ENCODE measurements around the gene ASAP2. TPM values are rescaled to one million over a fixed set of nuclear protein-coding genes. Genes with fewer than 3 reads are reported as not detected.

The ASAP2 gene
- total RNA-seq, 1 experiment from 2014 or later = 60.3 TPM

DNA sequence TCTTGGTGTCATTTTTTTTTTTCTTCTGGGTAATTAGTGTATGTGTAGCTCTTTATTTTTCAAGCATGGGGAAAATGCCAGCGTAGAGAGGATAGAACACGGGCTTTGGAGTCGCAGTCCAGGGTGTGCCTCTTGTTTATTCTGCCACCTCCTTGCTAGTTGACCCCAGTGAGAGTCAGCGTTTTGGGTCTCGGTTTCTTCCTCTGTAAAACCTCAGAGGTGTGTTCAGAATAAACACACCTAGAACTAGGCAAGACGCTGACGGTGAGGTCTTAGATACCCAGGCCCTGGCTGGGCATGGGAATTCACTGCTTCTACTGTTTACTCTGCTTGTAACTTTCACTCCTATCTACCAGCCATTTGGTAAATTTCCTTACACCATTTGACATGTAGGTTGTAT lies 41.8 kb downstream of the ASAP2 start:
- POLR2A ChIA-PET (ENCODE audit: unreplicated experiment) = interaction anchor here (0.5 to 1.0 kb wide), 5 partner anchors 13 to 195 kb away, joined by 3 to 6 read pairs (median 4); no protein-coding TSS in a partner anchor
- CTCF ChIA-PET = no interaction called here
- DNase-seq = no peak
- H3K4me2 ChIP-seq = no peak overlapping the region
- H4K20me1 ChIP-seq (ENCODE audit: insufficient read depth) = peaks cover 6% of the 10 kb centered on the region; the same call in 1 of the 2 replicates
- no TSS peak for BruUV-seq (replicated peaks)
- peaks cover 69% of the 10 kb centered on the region for H3F3A ChIP-seq (ENCODE audit: insufficient read depth, low read depth)
- no peaks in the 10 kb centered on the region for H3K9me2 ChIP-seq (ENCODE audit: insufficient read depth)
- H2AFZ ChIP-seq = no peak overlapping the region
- H3K36me3 ChIP-seq (ENCODE audit: low read depth) = no peaks in the 10 kb centered on the region
- no peak overlapping the region for H3K4me3 ChIP-seq
- peak overlapping the region; percentile 67; the same call in 1 of the 2 replicates for H3K27ac ChIP-seq
- H3K9me3 ChIP-seq (ENCODE audit: insufficient read depth, low read depth) = no peaks in the 10 kb centered on the region
- intact Hi-C loops (cut with micrococcal nuclease; ENCODE audit: unreplicated experiment) = loop anchor here (2.0 to 5.0 kb wide), 2 partner anchors 42 to 76 kb away; partner anchors contain the start of gene ASAP2
- H3K79me2 ChIP-seq (ENCODE audit: low read depth) = peaks cover 97% of the 10 kb centered on the region
- TF ChIP-seq EZH2 (IDR thresholded peaks at IDR 0.05; ENCODE audit: low read depth) (no peak), CTCF (conservative IDR thresholded peaks at IDR 0.05) (no peak)
- H3K4me1 ChIP-seq (replicated peaks; ENCODE audit: insufficient read depth) = peaks cover 84% of the 10 kb centered on the region
- H3K27me3 ChIP-seq (ENCODE audit: insufficient read depth, low read depth) = no peaks in the 10 kb centered on the region

DNA sequence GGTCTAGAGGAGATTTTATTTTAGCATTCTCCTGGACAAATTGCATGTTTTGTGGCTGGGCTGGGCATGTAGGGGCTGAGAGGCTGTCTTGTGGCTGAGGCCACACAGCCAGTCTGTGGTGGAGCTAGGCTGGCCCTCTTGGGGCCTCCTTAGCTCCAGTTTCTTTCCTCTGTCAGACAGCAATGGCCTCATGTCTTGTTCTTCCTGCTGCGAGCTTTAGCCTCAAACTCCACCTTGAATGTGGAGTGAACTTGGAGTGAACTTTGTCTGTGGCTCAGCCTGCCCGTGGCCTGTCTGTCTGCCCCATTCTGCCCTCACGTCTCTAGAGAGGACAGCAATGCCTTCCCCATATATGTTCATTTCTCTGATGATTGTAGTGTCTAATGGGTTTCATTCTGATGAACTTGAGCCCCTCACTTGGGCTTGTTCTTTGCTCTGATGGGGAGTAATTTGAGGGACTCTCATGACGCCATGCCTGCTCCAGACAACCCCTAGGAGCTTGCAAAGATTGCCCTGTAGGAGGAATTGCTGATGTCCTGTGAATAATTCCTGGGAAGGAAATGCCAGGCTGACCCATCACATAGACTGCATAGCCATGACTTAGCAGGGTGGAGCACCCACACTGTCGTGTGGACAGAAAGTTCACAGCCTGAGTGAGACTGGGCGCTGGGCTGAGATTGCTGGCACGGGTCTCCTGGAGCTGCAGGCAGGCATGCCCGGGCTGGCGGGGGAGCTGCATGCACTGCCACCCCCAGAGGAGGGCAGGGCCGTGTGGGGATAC lies 42.6 kb downstream of the ASAP2 start:
- POLR2A ChIA-PET (ENCODE audit: unreplicated experiment) = interaction anchor here (0.6 to 1.6 kb wide), 5 partner anchors 8 to 61 kb away, joined by 3 to 10 read pairs (median 4); no protein-coding TSS in a partner anchor
- BruUV-seq (replicated peaks) = no TSS peak
- H3K36me3 ChIP-seq (ENCODE audit: low read depth) = no peaks in the 10 kb centered on the region
- H3K4me1 ChIP-seq (replicated peaks; ENCODE audit: insufficient read depth) = peaks cover 75% of the 10 kb centered on the region
- H3K9me3 ChIP-seq (ENCODE audit: insufficient read depth, low read depth) = no peaks in the 10 kb centered on the region
- peak in 1 of 2 experiments; percentile 74 for DNase-seq
- H3K9me2 ChIP-seq (ENCODE audit: insufficient read depth) = no peaks in the 10 kb centered on the region
- TF ChIP-seq CTCF (conservative IDR thresholded peaks at IDR 0.05) = no peak
- TF ChIP-seq EZH2 (IDR thresholded peaks at IDR 0.05; ENCODE audit: low read depth) = no peak
- peaks cover 65% of the 10 kb centered on the region for H3F3A ChIP-seq (ENCODE audit: insufficient read depth, low read depth)
- H3K4me2 ChIP-seq = peak overlapping the region; percentile 20
- intact Hi-C loops (cut with micrococcal nuclease; ENCODE audit: unreplicated experiment) = loop anchor here (1.0 to 5.0 kb wide), 3 partner anchors 15 to 77 kb away; partner anchors contain the start of gene ASAP2
- peak overlapping the region; percentile 67 for H3K27ac ChIP-seq
- no peak overlapping the region for H3K4me3 ChIP-seq
- peaks cover 4% of the 10 kb centered on the region; the same call in 1 of the 2 replicates for H4K20me1 ChIP-seq (ENCODE audit: insufficient read depth)
- CTCF ChIA-PET = no interaction called here
- peaks cover 95% of the 10 kb centered on the region for H3K79me2 ChIP-seq (ENCODE audit: low read depth)
- H3K27me3 ChIP-seq (ENCODE audit: insufficient read depth, low read depth) = no peaks in the 10 kb centered on the region
- no peak overlapping the region for H2AFZ ChIP-seq

- Histone ChIP-seq H3K4me2 (peak overlapping the region; percentile 20; the same call in 1 of the 2 replicates), H3K9me2 (ENCODE audit: insufficient read depth) (no peaks in the 10 kb centered on the region), H4K20me1 (ENCODE audit: insufficient read depth) (peaks cover 4% of the 10 kb centered on the region; the same call in 1 of the 2 replicates), H3K9me3 (ENCODE audit: insufficient read depth, low read depth) (no peaks in the 10 kb centered on the region), H3K4me1 (replicated peaks; ENCODE audit: insufficient read depth) (peaks cover 66% of the 10 kb centered on the region), H3K4me3 (no peak overlapping the region), H2AFZ (no peak overlapping the region), H3K36me3 (ENCODE audit: low read depth) (no peaks in the 10 kb centered on the region), H3K79me2 (ENCODE audit: low read depth) (peaks cover 95% of the 10 kb centered on the region), H3K27ac (peak overlapping the region; percentile 67), H3K27me3 (ENCODE audit: insufficient read depth, low read depth) (no peaks in the 10 kb centered on the region), H3F3A (ENCODE audit: insufficient read depth, low read depth) (peaks cover 62% of the 10 kb centered on the region)
- DNase-seq = no peak
- CTCF ChIA-PET = no interaction called here
- BruUV-seq (replicated peaks) = no TSS peak
- POLR2A ChIA-PET (ENCODE audit: unreplicated experiment) = interaction anchor here (0.5 to 1.6 kb wide), 3 partner anchors 9 to 15 kb away, joined by 3 to 10 read pairs (median 3); no protein-coding TSS in a partner anchor
- no peak for TF ChIP-seq CTCF (conservative IDR thresholded peaks at IDR 0.05)
- no peak for TF ChIP-seq EZH2 (IDR thresholded peaks at IDR 0.05; ENCODE audit: low read depth)
- intact Hi-C loops (cut with micrococcal nuclease; ENCODE audit: unreplicated experiment) = loop anchor here (1.0 to 5.0 kb wide), 3 partner anchors 39 to 108 kb away; no protein-coding TSS in a partner anchor
These were observed 43.5 kb downstream of the ASAP2 start for GRCh38 chr2:9250091-9250490.

All from PC-9 (cell line).